Right renal pelvis (tissue), 4 donors: Measurements from ENCODE around the gene ARHGEF25. TPM values are rescaled to one million over a fixed set of nuclear protein-coding genes. Genes with fewer than 3 reads are reported as not detected.

Experiments used
- DNase-seq, 4 donors: peaks; one replicate each; pipeline ENCODE4 v3.0.0-alpha.2; 2013; ENCODE audit warnings: low read depth in 4 of 4, low spot score in 3 of 4, missing footprints in 1 of 4
- polyA plus RNA-seq, 4 donors: library from polyadenylated mRNA; unstranded; fragments of 120-200 nt; gene quantifications; one replicate each; pipeline ENCODE4 v1.2.1, GENCODE V29; 2013; ENCODE audit not compliant: insufficient read length in 4 of 4

ARHGEF25 gene
- polyA plus RNA-seq, 4 donors, result 30.0 to 37.1 (median 32.9) TPM

DNA sequence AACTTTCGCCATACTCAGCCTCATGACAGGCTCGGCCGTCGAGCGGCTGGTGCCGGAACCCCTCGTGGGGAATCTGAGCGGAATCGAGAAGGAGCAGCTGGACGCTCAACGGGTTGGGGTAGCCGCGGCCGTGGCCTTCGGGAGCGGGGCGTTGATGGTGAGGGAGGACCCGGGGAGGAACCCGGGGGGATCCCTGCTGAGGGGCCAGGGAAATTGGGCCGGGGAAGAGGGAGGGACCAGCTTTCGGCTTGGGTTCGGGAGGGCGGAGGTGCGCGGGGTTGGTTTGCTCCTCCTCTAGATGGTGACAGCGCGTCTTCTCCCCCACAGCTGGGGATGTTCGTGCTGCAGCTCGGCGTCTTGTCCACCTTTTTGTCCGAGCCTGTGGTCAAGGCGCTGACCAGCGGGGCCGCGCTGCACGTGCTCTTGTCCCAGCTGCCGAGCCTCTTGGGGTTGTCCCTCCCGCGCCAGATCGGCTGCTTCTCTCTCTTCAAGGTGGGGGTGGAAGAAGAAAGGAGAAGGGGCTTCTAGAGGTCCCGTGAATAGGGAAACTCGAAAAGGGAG, 9.8 kb downstream of the ARHGEF25 start:
- no peak for DNase-seq

DNA sequence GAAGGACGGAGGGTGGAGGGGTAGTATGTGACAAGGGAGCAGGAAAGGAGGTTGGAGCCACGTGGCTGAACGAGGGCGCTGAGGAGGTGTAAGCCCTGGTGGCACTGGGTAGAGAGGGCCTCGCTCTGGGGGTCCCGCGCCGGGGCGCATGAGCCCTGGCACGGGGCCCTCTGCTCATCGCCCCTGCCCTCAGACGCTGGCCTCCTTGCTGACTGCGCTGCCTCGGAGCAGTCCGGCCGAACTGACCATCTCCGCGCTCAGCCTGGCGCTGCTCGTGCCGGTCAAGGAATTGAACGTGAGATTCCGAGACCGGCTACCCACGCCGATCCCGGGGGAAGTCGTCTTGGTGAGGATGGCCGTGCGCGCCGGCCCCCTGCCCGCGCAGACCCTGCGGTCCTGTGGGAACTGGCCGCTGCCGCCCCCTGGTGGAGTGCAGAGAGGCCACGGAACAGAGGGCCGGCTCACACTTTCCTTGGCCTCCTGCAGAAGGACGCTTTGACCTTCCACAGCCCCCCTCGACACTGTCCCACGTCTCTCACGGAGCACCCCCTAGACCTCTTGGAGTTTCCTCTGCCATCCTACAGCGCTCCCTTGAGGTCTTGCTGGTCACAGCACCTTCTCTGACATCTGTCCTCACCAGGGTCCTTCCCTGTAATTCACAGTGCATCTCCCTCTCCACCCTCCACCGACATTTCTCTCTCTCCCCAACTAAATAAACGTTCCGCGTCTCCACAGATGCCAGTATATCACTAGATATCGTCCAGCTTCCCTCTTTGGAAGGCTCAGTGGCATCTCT, 10.5 kb downstream of the ARHGEF25 start:
- no peak for DNase-seq

GRCh38 chr12:57622293-57623245, 11.3 kb downstream of the ARHGEF25 start:
- DNase-seq, result no peak

DNA sequence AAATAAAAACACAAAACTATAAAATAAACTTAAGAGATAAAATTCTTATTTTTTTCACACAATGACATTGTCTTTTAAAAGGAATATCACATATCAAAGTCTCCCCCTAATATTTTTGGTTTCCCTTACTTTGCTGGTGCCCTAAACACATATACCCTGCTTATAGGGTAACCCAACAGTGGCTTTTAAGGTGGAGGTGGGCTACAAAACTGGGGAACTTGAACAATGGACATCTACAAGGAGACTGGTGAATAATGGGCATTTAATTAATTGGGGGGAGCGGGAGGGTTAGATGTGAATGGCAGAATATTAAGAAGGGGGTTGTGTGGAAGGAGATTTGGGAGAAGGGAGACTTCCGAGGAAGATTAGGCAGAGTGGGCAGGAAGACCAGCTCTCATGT, 12.2 kb downstream of the ARHGEF25 start:
- no peak for DNase-seq

GRCh38 chr12:57623811-57624390, 12.7 kb downstream of the ARHGEF25 start:
- no peak for DNase-seq

- DNase-seq, result no peak
Observed at GRCh38 chr12:57624441-57625220, 13.4 kb downstream of the ARHGEF25 start.

DNA sequence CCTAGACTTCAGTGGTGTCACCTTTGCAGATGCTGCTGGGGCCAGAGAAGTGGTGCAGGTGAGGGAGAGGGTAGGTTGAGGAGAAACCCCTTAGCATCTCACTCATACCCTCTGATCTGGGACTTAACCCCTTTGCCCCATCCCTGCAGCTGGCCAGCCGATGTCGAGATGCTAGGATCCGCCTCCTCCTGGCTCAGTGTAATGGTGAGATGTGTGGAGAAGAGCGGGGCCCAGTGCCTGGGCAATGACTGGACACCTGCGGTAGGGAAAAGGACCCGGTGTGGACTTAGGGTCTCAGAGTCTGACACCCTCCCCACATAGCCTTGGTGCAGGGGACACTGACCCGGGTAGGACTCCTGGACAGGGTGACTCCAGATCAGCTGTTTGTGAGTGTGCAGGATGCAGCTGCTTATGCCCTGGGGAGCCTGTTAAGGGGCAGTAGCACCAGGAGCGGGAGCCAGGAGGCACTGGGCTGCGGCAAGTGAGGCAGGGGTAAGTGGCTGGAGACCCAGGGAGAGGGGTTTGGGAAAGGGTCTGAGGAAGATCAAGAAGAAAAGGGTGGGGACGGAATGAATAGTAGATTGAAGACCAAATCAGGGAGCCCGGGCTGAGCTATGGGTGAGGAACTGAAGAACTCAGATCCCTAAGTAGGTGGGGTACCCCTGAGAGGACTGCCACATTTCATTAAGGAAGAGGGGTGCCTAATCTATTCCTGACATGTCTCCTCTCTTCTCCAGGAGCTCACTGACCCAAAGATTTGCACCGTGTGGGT, 14.2 kb downstream of the ARHGEF25 start:
- DNase-seq, result no peak

GRCh38 chr12:57626111-57626920, 15.1 kb downstream of the ARHGEF25 start:
- DNase-seq, result no peak

- no peak for DNase-seq
Observed at GRCh38 chr12:57626921-57627445, 15.7 kb downstream of the ARHGEF25 start.

GRCh38 chr12:57627501-57628279, 16.5 kb downstream of the ARHGEF25 start:
- no peak for DNase-seq

DNA sequence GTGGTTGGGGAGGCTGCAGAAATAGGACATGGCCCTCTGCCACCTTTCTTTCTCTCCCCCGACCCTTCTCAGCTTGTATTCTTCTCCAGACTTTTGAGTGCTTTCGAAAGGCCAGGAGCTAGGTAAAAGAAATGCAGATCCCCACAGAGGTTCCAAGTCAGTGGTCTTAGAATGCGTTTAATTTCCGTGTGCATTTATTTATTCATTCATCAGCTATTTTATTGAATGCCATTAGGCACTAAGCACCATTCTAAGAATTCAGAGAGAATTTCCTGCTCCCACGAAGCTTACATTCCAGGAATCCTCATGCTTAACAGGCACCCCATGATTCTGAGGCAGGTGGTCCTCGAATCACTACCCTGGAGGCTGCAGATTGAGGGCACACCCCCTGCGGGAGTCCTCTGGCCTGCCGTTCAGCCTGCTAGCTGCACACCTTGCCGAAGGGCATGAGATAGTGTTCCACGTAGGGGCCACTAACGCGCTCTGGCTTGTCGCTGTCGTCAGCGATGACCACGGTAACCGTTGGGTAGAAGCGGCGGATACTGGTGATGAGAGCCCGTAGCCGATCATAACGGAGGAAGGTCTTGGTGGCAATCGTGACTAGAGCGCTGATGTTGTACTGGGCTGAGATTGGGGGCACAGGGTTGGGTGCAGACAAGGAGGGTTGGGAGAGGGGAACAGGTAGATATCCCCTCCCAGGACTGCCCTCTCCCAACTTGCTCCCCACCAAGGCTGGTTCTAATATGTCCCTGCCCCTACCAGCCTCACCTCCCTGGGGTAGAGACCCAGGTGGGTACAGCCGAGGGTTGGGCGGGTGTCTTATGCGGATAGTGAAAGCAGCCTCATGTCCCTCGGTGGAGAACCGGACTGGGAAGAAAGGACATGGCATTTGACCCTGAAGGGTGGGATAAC, 17.3 kb downstream of the ARHGEF25 start:
- DNase-seq, result no peak

DNA sequence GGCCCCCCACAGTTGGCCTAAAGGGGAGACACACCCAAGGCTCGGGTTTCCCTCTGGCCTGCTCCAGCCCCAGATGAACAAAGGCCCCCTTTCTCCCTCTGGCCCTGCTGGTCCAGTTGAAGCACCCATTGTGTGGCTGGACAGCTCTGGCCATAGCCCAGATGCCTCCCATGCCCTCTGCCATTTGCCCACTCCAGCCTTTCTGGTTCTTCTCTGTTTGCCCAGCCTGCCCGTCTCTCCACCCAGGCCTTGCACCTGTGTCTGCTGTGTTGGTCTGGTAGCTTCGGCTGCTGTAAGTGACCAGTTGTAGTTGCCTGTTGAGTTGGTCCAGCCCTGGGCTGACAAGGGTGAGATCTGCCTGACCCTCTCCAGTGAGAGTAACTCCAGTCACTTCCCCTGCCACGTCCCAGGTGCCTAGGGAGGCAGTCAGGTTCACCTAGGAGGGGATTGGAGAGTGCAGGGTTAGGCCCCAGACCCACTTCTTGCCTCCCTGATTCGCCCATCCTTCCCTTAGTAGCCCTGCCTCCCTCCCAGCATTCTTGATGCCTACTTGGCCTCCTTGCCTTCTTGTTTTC, 18.7 kb downstream of the ARHGEF25 start:
- DNase-seq, result no peak

DNA sequence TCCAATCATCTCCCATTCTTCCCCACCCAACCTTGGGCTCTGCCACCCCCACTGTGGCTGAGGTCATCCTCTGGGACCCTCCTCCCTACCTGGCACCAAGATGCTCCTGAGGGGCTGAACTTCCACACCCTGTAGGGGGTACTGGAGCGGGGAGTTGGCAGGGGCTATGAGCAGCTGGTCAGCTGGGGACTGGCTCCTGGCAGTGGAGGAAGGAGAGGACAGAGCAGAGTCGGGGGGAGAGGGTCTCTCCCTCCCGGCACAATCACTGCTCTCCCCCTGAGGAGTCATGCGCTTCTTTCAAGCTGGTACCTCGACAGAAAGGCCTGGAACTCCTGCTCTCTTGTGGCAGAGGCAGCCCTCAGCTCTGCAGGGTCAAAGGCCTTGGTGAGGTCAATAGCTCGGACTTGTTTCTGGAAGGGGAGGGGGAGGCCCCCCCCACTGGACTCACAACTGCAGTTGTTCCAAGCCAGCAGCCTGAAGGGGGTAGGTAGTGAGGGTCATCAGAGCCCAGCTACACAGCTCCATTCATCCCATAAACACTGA, 19.7 kb downstream of the ARHGEF25 start:
- no peak for DNase-seq

DNA sequence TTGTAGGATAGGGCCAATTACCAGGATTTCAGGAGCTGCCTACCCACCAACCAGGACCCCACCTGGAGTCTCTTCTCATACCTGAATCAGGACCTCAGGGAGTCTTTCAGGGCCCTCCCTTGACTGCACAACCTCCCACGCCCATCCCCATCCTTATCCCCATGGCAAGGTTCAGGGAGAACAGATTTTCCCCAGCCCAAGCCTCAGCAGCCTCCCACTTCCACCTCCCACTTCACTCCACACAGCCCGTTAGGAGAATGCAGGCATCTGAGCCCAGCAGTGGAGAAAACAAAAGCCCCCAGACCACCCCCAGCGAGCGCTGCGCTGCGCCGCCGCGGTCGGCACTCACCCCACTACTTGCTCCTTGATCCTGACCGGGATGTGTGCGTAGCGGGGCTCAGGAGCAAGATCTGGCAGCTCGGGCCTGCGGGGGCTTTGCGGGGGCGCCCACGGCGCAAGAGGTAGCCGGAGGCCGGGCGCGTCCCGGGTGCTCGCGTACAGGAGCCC, 20.4 kb downstream of the ARHGEF25 start:
- DNase-seq, result no peak

GRCh38 chr12:57632073-57632957, 21.1 kb downstream of the ARHGEF25 start:
- no peak for DNase-seq
